Measurements from ENCODE around the gene FICD.

- TF ChIP-seq CTCF (conservative IDR thresholded peaks at IDR 0.05), result no peak; the same call in 1 of the 2 replicates
- no peak for TF ChIP-seq ZFX (IDR thresholded peaks at IDR 0.05)
These were observed 1.6 kb downstream of the FICD start for GRCh38 chr12:108516511-108517275.

All from C4-2B (cell line).